ENCODE measurements around the gene ZNF396. TPM values are rescaled to one million over a fixed set of nuclear protein-coding genes. Genes with fewer than 3 reads are reported as not detected.

The ZNF396 gene
- polyA plus RNA-seq (2013, experiment 1 of 2), result 1.9 TPM
- 2.1 TPM for polyA plus RNA-seq (2013, experiment 2 of 2)

DNA sequence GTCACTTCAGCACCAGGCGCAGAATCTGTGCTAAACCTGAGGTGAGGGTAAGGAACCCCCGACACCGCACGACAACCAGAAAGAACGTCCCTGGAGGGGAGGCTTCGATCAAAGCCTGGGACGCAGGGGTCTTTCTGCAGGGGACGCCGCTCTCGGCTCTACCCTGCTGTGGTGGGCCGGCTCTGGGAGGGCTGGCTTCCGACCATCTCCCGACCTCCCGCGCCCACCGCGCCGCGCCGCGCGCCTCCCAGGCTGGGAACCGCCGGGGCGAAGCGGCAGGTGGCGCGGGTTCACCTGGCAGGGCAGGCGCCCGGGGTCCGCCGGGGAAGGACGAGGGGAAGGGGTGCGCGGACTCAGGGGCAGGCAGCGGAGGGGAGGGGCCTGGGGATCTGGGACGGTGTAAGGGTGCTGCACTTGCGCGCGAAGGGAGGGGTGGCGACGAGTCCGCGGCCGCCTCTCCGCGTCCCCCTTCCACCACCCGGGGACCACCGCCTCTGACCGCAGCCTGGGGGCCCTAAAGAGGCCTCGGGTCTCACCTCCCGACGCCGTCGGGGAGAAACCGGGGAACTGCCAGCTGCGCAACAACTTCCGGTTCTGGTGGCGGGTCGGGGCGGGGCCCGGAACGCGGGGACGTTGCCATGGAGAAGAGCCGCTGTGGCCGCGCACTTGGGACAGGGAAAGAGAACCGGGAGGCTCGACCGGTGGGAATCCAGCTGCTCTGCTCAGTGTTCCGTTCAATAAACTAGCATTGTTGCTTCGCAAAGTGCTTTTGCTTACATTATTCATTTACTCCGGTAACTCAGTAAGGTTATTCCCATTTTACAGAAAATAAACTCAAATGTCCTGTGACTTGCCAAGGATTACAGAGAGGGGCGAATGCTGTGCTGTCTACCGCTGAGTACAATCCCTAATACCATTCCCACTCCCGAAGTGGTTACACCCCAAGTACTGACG, at the start of gene ZNF396:
Gene ZNF396 (minus strand): TSS at position 596 of the 954 bp plus-strand sequence. CDS start 3,045 bp downstream, outside the sequence.
- peaks cover 1% of the 10 kb centered on the region for H3K9me3 ChIP-seq (ENCODE audit: control insufficient read depth, low read length)
- 6 to 8% methylated on average over 35 to 54 of the region's 78 CpGs for WGBS, 2 experiments (ENCODE audit: insufficient coverage in 2 of 2)
- peaks cover 8% of the 10 kb centered on the region for H3K4me1 ChIP-seq (ENCODE audit: control insufficient read depth, insufficient read depth, low read length, poor library complexity, severe bottlenecking)
- H3K36me3 ChIP-seq (ENCODE audit: control insufficient read depth, insufficient read depth, low read length), result no peaks in the 10 kb centered on the region
- H3K27ac ChIP-seq (ENCODE audit: low read depth, low read length, severe bottlenecking), result no peak within 1 kb of the TSS
- peak within 1 kb of the TSS; percentile 72 for H3K4me3 ChIP-seq (ENCODE audit: extremely low read depth, insufficient read depth, low read length, poor library complexity, severe bottlenecking)

DNA sequence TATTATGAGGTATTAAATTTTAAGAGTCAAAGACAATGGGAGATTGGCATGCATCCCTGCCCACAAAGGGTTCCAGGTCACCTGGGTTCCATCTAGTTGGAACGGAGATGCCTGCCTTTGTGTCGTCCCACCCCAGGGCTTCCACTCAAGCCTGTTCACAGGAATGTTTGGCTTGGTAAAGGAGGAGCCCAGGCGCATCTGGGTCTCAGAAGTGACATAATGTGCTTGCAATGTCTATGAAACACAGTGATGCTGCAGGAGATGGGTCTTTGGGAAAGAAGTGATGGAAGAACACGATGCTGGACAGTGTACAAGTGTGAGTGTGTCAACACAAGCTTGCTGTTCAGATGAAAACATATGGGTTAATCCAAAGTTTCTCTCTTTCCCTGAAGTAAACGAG, 49.6 kb upstream of the ZNF396 start:
- Histone ChIP-seq H3K27ac (ENCODE audit: low read depth, low read length, severe bottlenecking) (no peak overlapping the region), H3K9me3 (ENCODE audit: control insufficient read depth, low read length) (no peaks in the 10 kb centered on the region), H3K36me3 (ENCODE audit: control insufficient read depth, insufficient read depth, low read length) (no peaks in the 10 kb centered on the region), H3K4me3 (ENCODE audit: extremely low read depth, insufficient read depth, low read length, poor library complexity, severe bottlenecking) (no peak overlapping the region), H3K4me1 (ENCODE audit: control insufficient read depth, insufficient read depth, low read length, poor library complexity, severe bottlenecking) (no peaks in the 10 kb centered on the region)
- 92 to 93% methylated on average over 5 of the region's 5 CpGs for WGBS, 2 experiments (ENCODE audit: insufficient coverage in 2 of 2)

DNA sequence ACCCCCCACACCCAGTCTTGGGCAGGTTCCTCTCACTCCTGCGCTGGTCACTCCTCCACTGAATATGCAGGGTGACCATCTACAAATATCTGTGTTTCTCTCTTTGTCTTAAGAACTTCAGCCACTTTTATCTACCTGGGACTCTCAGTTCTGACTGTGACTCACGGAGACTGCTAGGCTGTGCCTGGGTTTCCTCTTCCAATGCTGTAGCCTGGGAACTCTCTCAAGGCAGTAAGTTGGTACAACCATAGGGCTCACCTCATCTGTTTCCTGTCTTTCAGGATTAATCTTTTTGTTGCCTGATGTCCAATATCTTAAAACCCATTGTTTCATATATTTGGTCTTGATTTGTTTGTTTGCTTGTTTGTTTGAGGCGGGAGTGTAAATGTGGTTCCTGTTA, 47.2 kb upstream of the ZNF396 start:
- no peaks in the 10 kb centered on the region for H3K4me1 ChIP-seq (ENCODE audit: control insufficient read depth, insufficient read depth, low read length, poor library complexity, severe bottlenecking)
- H3K27ac ChIP-seq (ENCODE audit: low read depth, low read length, severe bottlenecking), result no peak overlapping the region
- no peaks in the 10 kb centered on the region for H3K9me3 ChIP-seq (ENCODE audit: control insufficient read depth, low read length)
- H3K4me3 ChIP-seq (ENCODE audit: extremely low read depth, insufficient read depth, low read length, poor library complexity, severe bottlenecking), result no peak overlapping the region
- WGBS, 2 experiments (ENCODE audit: insufficient coverage in 2 of 2), result 90 to 97% methylated on average over 2 of the region's 3 CpGs
- no peaks in the 10 kb centered on the region for H3K36me3 ChIP-seq (ENCODE audit: control insufficient read depth, insufficient read depth, low read length)

DNA sequence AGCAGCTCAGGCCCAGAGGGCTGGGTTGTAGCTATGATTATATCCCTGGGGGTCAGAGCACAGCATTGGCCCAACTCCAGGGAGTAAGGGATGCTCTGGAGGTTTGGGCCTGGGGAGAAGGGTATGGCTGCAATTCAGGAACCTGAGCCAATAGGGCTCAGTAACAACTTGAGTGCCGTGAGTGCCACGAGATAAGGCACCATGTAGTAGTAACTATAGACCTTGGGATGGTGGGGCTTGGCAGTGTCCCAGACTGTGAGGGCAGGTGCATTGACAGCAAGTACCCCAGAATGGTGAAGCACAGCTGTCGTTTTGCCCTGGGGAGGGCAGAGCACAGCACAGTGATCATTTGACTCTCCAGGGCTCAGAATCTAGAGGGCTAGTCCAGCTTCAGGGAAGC, 45.1 kb upstream of the ZNF396 start:
- H3K36me3 ChIP-seq (ENCODE audit: control insufficient read depth, insufficient read depth, low read length), result no peaks in the 10 kb centered on the region
- H3K27ac ChIP-seq (ENCODE audit: low read depth, low read length, severe bottlenecking), result no peak overlapping the region
- WGBS, 2 experiments (ENCODE audit: insufficient coverage in 2 of 2), result 77 to 95% methylated on average over 3 of the region's 3 CpGs
- peaks cover 7% of the 10 kb centered on the region for H3K9me3 ChIP-seq (ENCODE audit: control insufficient read depth, low read length)
- no peaks in the 10 kb centered on the region for H3K4me1 ChIP-seq (ENCODE audit: control insufficient read depth, insufficient read depth, low read length, poor library complexity, severe bottlenecking)
- H3K4me3 ChIP-seq (ENCODE audit: extremely low read depth, insufficient read depth, low read length, poor library complexity, severe bottlenecking), result no peak overlapping the region

DNA sequence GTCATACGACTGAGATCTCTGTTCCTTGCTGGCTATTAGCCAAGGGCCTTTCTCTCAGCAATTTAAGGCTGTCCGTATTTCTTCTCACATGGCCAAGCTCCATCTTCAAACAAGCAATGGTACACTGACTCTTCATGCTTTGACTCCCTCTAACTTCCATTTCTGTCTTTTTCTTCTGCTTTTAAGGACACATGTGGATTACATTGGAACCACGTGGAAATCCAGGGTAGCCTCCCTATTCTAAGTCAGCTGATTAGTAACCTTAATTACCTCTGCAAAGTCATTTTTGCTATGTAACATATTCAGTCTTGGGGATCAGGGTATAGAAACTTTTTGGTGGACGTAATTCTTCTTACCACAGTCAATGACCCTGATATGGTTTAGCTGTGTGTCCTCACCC, 41.5 kb upstream of the ZNF396 start:
- 85 to 88% methylated on average over 3 of the region's 4 CpGs for WGBS, 2 experiments (ENCODE audit: insufficient coverage in 2 of 2)
- Histone ChIP-seq H3K4me1 (ENCODE audit: control insufficient read depth, insufficient read depth, low read length, poor library complexity, severe bottlenecking) (no peaks in the 10 kb centered on the region), H3K27ac (ENCODE audit: low read depth, low read length, severe bottlenecking) (no peak overlapping the region), H3K9me3 (ENCODE audit: control insufficient read depth, low read length) (peaks cover 11% of the 10 kb centered on the region), H3K4me3 (ENCODE audit: extremely low read depth, insufficient read depth, low read length, poor library complexity, severe bottlenecking) (no peak overlapping the region), H3K36me3 (ENCODE audit: control insufficient read depth, insufficient read depth, low read length) (no peaks in the 10 kb centered on the region)

DNA sequence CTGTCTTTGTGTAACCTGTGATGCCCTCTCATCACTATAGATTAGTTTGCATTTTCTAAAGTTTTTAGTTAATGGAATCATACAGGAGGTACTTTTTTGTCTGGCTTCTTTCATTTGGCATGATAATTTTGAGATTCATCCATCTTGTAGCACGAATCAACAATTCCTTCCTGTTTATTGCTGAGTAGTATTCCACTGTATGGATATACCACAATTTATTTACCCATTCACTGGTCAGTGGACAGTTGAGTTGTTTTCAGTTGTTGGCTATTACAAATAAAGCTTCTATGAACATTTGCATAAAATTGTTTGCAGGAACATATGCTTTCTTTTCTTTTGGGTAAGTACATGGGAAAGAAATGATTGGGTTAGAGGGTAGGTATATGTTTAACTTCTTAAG, 40.1 kb upstream of the ZNF396 start:
- Histone ChIP-seq H3K9me3 (ENCODE audit: control insufficient read depth, low read length) (peaks cover 11% of the 10 kb centered on the region), H3K27ac (ENCODE audit: low read depth, low read length, severe bottlenecking) (no peak overlapping the region), H3K4me3 (ENCODE audit: extremely low read depth, insufficient read depth, low read length, poor library complexity, severe bottlenecking) (no peak overlapping the region), H3K4me1 (ENCODE audit: control insufficient read depth, insufficient read depth, low read length, poor library complexity, severe bottlenecking) (no peaks in the 10 kb centered on the region), H3K36me3 (ENCODE audit: control insufficient read depth, insufficient read depth, low read length) (no peaks in the 10 kb centered on the region)
- WGBS, 2 experiments (ENCODE audit: insufficient coverage in 2 of 2), result no CpG with 5 or more reads among the region's 1 CpG

DNA sequence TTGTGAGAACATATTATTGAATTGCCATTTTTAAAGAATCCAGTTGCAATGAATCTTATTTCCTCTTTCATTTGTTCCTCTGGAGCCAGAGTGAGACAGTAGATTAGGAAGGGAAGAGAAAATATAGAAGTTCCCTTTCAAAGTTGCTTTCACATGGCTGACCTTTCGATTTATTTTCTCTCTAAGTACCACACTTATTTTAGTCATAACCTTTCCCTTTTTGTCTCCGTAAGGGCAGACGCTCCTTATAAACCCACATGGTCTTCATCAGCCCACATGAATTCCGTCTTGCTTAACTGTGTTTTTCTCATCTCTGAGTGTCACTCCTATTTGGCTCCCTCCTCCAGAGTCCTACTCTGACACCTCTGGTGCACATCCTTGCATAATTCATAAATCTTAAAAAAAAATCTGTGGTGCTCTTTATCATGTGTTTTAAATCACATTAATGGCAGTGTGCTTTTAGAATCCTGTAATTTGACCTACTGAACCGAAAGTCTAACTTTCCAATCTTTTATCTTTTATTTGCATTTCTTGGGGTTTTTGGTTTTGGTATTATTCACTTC, 38.5 kb upstream of the ZNF396 start:
- no peaks in the 10 kb centered on the region for H3K36me3 ChIP-seq (ENCODE audit: control insufficient read depth, insufficient read depth, low read length)
- peaks cover 11% of the 10 kb centered on the region for H3K9me3 ChIP-seq (ENCODE audit: control insufficient read depth, low read length)
- no peaks in the 10 kb centered on the region for H3K4me1 ChIP-seq (ENCODE audit: control insufficient read depth, insufficient read depth, low read length, poor library complexity, severe bottlenecking)
- H3K4me3 ChIP-seq (ENCODE audit: extremely low read depth, insufficient read depth, low read length, poor library complexity, severe bottlenecking), result no peak overlapping the region
- no peak overlapping the region for H3K27ac ChIP-seq (ENCODE audit: low read depth, low read length, severe bottlenecking)
- 93 to 96% methylated on average over 4 of the region's 5 CpGs for WGBS, 2 experiments (ENCODE audit: insufficient coverage in 2 of 2)

DNA sequence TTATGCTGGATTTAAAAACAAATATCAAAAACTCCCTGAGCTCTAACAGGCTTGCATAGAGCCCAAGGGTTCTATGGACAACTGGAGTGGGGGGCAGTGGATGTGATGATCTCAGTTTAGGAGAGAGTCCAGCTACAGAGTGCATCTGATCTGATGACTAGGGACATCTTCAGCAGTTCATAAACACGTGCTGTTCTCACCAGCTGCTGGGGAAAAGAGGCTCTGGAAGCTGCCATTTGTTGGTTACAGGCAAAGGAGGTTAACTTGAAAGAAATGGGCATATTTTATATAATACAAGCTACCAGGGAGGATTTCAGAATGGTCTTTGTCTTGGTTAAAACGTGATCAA, 36.0 kb upstream of the ZNF396 start:
- H3K4me1 ChIP-seq (ENCODE audit: control insufficient read depth, insufficient read depth, low read length, poor library complexity, severe bottlenecking), result no peaks in the 10 kb centered on the region
- H3K9me3 ChIP-seq (ENCODE audit: control insufficient read depth, low read length), result peaks cover 8% of the 10 kb centered on the region
- 40% methylated on average over 1 of the region's 2 CpGs; no CpG with 5 or more reads in 1 of the 2 experiments for WGBS, 2 experiments (ENCODE audit: insufficient coverage in 2 of 2)
- no peak overlapping the region for H3K27ac ChIP-seq (ENCODE audit: low read depth, low read length, severe bottlenecking)
- H3K4me3 ChIP-seq (ENCODE audit: extremely low read depth, insufficient read depth, low read length, poor library complexity, severe bottlenecking), result no peak overlapping the region
- no peaks in the 10 kb centered on the region for H3K36me3 ChIP-seq (ENCODE audit: control insufficient read depth, insufficient read depth, low read length)

DNA sequence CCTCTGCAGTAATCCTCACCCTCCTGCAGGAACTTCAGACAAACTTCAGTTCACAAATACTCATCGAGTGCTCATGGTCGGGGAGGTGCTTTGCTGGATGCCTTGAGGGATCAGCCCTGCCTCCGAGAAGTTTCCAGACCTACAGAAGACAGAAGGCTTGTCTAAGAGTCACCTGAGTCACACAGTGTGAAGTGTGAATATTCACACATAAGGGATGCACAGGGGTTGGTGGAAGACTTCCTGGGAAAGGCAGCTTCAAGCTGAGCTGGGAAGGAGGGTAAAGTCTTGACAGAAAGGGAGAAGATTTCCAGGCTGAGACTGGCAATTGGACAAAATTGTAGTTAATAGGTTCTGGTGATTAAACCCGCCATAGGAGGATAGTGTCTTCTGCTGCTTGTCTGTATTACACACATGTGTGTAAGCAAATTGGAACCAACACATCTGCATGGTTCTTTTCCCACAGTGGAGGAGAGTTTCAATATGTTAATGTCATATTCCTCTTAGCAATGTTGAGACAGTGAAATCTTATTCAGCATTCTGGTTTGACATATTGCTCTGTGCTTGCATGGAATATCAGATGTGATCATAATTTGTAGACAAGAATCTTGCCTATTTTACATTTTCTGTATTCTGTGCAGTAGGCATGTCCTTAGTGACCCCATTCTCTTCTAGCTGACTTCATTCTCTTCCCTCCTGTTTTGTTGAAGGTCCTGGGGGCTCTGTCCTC, 34.7 kb upstream of the ZNF396 start:
- Histone ChIP-seq H3K27ac (ENCODE audit: low read depth, low read length, severe bottlenecking) (no peak overlapping the region), H3K9me3 (ENCODE audit: control insufficient read depth, low read length) (no peaks in the 10 kb centered on the region), H3K4me3 (ENCODE audit: extremely low read depth, insufficient read depth, low read length, poor library complexity, severe bottlenecking) (no peak overlapping the region), H3K36me3 (ENCODE audit: control insufficient read depth, insufficient read depth, low read length) (no peaks in the 10 kb centered on the region), H3K4me1 (ENCODE audit: control insufficient read depth, insufficient read depth, low read length, poor library complexity, severe bottlenecking) (no peaks in the 10 kb centered on the region)
- 88% methylated on average over 3 of the region's 4 CpGs; no CpG with 5 or more reads in 1 of the 2 experiments for WGBS, 2 experiments (ENCODE audit: insufficient coverage in 2 of 2)

DNA sequence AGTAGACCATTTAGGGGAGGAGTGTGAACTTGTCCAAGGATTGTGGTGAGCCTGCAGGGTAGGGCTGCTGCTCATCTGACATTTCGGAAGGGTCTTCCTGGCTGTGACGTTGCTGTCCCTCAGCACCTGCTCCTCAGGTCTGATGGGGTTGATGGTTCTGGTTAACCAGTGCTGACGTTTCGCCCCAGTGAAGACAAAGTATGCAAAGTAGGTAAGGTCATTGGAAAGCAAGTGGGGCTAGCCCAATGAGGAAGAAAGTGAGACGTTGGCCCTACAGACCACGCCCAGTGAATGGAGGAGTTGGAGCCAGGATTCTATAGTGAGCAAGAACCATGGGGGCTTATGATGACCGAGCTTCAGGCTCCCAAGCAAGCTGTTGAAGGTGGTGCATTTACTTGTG, 33.4 kb upstream of the ZNF396 start:
- Histone ChIP-seq H3K4me1 (ENCODE audit: control insufficient read depth, insufficient read depth, low read length, poor library complexity, severe bottlenecking) (no peaks in the 10 kb centered on the region), H3K4me3 (ENCODE audit: extremely low read depth, insufficient read depth, low read length, poor library complexity, severe bottlenecking) (no peak overlapping the region), H3K27ac (ENCODE audit: low read depth, low read length, severe bottlenecking) (no peak overlapping the region), H3K36me3 (ENCODE audit: control insufficient read depth, insufficient read depth, low read length) (no peaks in the 10 kb centered on the region), H3K9me3 (ENCODE audit: control insufficient read depth, low read length) (no peaks in the 10 kb centered on the region)
- 94 to 96% methylated on average over 7 of the region's 7 CpGs for WGBS, 2 experiments (ENCODE audit: insufficient coverage in 2 of 2)
